ENCODE data around the gene PDGFRB.

The PDGFRB gene

DNA sequence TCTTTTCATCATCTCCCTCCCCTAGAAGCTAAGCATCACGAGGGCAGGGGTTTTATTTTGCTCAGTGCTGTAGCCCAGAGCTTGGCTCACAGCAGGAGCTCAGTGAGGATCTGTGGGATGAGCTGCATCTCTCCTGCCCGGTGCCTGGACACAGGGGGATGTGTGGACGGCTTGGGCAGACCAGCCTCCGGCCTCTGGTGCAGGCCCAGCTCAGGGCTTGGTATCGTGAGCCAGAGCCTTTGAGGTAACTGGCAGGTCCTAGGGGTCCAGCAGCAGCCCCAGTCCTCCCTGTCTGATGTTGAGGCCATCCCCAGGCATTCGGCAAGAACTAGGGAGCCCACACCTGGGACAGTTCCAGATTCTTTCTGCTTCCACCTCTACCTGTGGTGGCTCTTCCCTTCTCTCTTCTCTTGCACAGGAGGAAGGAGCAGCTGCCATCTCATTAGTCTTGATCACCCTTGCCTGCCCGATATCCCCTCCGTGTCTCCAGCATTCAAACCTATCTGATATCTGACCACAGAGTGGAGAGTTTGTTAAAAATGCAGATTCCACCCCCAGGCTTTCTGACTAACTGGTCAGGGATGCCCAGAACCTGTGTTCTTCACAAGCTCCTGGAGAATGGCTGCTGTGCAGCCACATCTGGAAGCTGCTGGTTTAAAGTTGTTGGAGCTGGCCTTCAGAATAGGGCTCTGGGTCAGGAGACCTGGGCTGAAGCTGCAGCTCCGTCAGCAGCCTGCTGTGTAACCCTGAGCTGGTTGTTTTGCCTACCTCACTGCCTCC is 26.3 kb upstream of the PDGFRB start:
- TF ChIP-seq, protein P1, sequence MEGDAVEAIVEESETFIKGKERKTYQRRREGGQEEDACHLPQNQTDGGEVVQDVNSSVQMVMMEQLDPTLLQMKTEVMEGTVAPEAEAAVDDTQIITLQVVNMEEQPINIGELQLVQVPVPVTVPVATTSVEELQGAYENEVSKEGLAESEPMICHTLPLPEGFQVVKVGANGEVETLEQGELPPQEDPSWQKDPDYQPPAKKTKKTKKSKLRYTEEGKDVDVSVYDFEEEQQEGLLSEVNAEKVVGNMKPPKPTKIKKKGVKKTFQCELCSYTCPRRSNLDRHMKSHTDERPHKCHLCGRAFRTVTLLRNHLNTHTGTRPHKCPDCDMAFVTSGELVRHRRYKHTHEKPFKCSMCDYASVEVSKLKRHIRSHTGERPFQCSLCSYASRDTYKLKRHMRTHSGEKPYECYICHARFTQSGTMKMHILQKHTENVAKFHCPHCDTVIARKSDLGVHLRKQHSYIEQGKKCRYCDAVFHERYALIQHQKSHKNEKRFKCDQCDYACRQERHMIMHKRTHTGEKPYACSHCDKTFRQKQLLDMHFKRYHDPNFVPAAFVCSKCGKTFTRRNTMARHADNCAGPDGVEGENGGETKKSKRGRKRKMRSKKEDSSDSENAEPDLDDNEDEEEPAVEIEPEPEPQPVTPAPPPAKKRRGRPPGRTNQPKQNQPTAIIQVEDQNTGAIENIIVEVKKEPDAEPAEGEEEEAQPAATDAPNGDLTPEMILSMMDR (IDR thresholded peaks at IDR 0.05), result no peak
- no peaks in the 10 kb centered on the region for H3K9me3 ChIP-seq
- H3K27me3 ChIP-seq, result no peaks in the 10 kb centered on the region
- no peaks in the 10 kb centered on the region for H3K36me3 ChIP-seq
- no peak overlapping the region for H3K4me3 ChIP-seq
- intact Hi-C loops (cut with DNase I; ENCODE audit: low total_unique reads), result loop anchor here (2.0 kb wide), 1 partner anchor 27 kb away; no protein-coding TSS in a partner anchor
- peak overlapping the region; percentile 93 to 96 for H3K27ac ChIP-seq
- DNase-seq, result no peak
- H3K4me1 ChIP-seq, result peaks cover 8 to 53% (median 35%) of the 10 kb centered on the region in 4 donors

DNA sequence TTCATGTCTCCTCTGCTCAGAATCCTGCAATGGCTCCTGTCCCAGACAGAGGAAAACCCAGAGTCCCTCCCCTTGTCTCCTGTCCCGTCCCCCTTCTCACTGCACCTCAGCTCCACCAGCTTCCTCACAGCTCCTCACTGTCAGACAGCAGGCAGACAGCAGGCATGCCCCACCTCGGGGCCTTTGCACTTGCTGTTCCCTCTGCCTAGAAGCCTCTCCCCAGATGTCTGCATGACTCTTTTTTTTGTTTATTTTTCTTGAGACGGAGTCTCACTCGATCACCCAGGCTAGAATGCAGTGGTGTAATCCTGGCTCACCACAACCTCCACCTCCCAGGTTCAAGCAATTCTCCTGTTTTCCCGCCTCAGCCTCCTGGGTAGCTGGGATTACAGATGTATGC is 25.4 kb upstream of the PDGFRB start:
- Histone ChIP-seq H3K4me1 (peaks cover 8 to 62% (median 45%) of the 10 kb centered on the region in 4 donors), H3K9me3 (no peaks in the 10 kb centered on the region), H3K4me3 (no peak overlapping the region), H3K27me3 (no peaks in the 10 kb centered on the region), H3K27ac (peak overlapping the region; percentile 93 to 96), H3K36me3 (no peaks in the 10 kb centered on the region)
- DNase-seq, result no peak
- TF ChIP-seq, protein P1 (IDR thresholded peaks at IDR 0.05), result no peak
- intact Hi-C loops (cut with DNase I; ENCODE audit: low total_unique reads), result loop anchor here (2.0 kb wide), 1 partner anchor 28 kb away; no protein-coding TSS in a partner anchor

DNA sequence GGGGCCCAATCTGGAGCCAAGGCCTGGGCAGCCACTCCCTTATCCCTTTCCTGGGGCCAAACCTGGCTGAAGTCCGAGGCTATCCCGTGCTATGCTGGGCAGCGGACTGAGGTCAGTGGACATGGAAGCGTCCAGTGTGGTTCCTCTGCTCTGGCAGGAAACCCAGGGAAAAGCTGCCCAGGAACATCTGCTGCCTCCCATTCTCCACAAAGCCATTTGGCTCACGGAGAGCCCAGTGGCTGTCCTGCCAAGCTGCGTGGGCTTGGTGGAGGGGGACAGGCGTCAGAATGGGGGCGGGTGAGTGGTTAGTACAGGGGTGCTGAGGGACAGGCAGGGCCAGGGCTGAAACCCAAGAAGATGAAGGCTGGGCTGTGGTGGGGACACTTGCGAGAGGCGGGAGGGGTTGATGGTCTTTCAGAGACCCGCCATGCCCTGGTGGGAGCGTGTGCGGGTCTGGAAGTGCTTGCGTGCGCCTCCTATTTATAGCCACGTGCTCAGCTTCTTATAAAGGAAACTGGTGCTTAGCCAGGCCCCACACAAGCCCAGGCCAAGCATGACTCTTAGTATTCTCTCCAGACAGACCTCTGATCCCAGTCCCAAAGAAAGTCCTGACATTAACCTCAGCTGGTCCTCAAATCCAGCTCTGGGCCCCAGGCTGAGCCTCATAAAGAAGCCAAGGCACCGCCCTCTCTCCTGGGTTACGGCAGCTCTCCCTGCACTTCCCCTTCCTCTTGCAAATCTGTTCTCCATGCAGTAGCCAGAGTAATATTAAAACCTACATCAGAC is 24.8 kb upstream of the PDGFRB start:
- H3K27ac ChIP-seq, result peak overlapping the region; percentile 93 to 96

DNA sequence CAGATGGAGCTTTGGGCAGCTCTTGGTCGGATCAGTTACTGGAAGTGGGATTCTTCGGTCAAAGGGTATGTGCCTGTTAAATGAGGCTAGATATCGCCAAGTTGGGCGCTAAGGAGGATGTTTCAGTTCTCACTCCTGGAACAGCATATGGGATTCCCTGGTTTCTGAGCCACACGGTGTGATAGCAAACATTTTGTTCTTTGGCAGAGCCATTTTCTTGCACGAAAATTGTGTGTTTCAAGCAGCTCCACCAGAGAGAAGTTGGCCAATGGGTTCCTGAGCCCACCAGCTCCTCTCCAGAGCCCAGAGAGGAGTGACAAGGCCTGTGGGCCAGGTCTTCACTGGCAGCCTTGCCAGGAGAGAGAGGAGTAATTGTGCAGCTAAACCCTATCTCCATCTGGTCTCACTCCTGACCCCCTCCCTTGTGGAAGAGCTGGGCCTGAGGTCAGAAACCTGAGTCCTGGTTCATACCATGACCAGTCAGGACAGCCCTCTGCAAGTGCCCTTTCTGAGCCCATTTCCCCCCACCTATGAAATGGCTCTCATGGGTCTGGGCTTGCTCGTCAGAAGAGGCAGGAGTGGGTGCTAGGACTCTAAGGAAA is 23.5 kb upstream of the PDGFRB start:
- TF ChIP-seq, protein P1 (IDR thresholded peaks at IDR 0.05), result no peak
- no peak overlapping the region for H3K4me3 ChIP-seq
- peaks cover 8 to 73% (median 52%) of the 10 kb centered on the region in 4 donors for H3K4me1 ChIP-seq
- no peaks in the 10 kb centered on the region for H3K36me3 ChIP-seq
- no peaks in the 10 kb centered on the region for H3K27me3 ChIP-seq
- no peak for DNase-seq
- no peaks in the 10 kb centered on the region for H3K9me3 ChIP-seq
- peak overlapping the region; percentile 93 to 96 for H3K27ac ChIP-seq
- intact Hi-C loops (cut with DNase I; ENCODE audit: low total_unique reads), result no loop called here

More for the DNA sequence above, 24.8 kb upstream of the PDGFRB start:
- no peaks in the 10 kb centered on the region for H3K9me3 ChIP-seq
- DNase-seq, result peak; percentile 93 to 99
- H3K4me1 ChIP-seq, result peaks cover 8 to 68% (median 50%) of the 10 kb centered on the region in 4 donors
- intact Hi-C loops (cut with DNase I; ENCODE audit: low total_unique reads), result loop anchor here (2.0 kb wide), 1 partner anchor 28 kb away; no protein-coding TSS in a partner anchor
- TF ChIP-seq, protein P1 (IDR thresholded peaks at IDR 0.05), result no peak
- H3K27me3 ChIP-seq, result no peaks in the 10 kb centered on the region
- no peaks in the 10 kb centered on the region for H3K36me3 ChIP-seq
- no peak overlapping the region for H3K4me3 ChIP-seq

DNA sequence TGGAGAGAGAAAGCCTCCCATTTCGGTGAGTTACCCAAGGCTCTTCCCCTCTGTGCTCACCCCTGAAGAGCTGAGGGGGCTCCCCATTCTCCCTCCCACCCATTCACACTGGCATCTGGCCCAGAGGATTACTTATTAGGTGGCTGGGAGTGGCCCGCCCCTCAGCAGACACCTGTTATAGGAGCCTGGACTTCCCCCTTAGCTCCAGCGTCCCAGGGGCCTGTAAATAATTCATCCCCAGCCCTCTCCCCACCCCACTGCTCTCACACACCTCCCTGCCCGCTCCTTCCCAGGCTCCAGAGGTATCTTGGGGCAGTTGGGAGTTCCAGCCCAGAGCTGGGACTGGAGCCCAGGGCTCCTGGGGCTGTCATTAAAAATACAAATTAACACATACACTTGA is 22.6 kb upstream of the PDGFRB start:
- TF ChIP-seq, protein P1 (IDR thresholded peaks at IDR 0.05), result no peak
- no peaks in the 10 kb centered on the region for H3K36me3 ChIP-seq
- no peak overlapping the region for H3K4me3 ChIP-seq
- DNase-seq, result no peak
- H3K9me3 ChIP-seq, result no peaks in the 10 kb centered on the region
- intact Hi-C loops (cut with DNase I; ENCODE audit: low total_unique reads), result no loop called here
- H3K27me3 ChIP-seq, result no peaks in the 10 kb centered on the region
- H3K27ac ChIP-seq, result peak overlapping the region; percentile 93 to 96
- H3K4me1 ChIP-seq, result peaks cover 8 to 72% (median 52%) of the 10 kb centered on the region in 4 donors
